ENCODE results near the gene CD63. TPM values are rescaled to one million over a fixed set of nuclear protein-coding genes. Genes with fewer than 3 reads are reported as not detected.

Gene CD63
- total and polyA plus RNA-seq, 7 experiments from 2014 or later = 43.2 to 216 (median 68.7) TPM

DNA sequence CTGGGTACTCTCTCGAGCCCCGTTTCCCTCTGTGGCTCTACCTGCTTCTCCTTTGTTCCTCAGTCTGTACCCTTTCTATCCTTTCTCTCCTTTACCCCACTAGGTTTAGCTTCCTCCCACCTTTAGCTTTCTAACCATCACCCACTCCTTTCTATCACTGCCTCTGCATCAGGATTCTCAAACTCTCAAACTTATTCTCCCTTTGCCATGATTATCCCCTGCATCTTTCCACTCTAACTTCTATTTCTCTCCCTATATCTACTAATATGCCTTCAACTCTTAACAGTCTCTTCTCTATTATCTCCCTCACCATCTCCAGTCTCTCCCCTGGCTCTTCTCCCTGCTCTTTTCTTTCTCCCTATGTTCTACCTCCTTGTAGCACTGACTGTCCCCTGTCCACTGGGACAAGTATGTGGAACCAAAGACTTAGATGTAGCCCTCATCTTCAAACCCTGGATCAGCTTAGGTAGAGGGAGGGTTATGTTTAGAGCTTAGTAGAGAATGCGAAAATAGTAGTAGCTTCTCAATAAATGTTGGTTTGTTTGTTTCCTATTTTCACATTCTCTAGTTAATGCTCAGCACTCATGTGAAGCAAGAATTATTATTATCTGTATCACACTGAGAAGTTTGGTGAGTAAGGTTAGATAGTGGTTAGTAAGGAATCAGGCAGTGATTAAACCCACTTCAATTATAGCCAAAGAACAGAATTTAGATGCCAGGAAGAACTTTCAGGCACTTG lies 17.5 kb upstream of the CD63 start:
- ChIA-PET CTCF (interaction anchor here (0.5 to 2.5 kb wide), 6 partner anchors 8 to 209 kb away, joined by 3 to 14 read pairs (median 3); partner anchors contain the start of gene BLOC1S1), POLR2A (interaction anchor here (0.6 to 1.0 kb wide), 4 partner anchors 10 to 305 kb away, joined by 3 read pairs; no protein-coding TSS in a partner anchor)
- Histone ChIP-seq H3K4me1 (ENCODE audit: control insufficient read depth in 2 of 2, insufficient read depth in 2 of 2, low read length in 2 of 2) (peaks cover 5 to 19% of the 10 kb centered on the region in 2 donors), H3K36me3 (ENCODE audit: control insufficient read depth in 2 of 3, insufficient read depth in 3 of 3, low read length in 3 of 3) (peaks cover 0 to 26% (median 3%) of the 10 kb centered on the region in 3 experiments), H3K27ac (ENCODE audit: low read depth, low read length) (peak overlapping the region; percentile 63), H3K27me3 (ENCODE audit: control insufficient read depth in 2 of 2, insufficient read depth in 2 of 2, low read length in 2 of 2) (no peaks in the 10 kb centered on the region), H3K4me3 (ENCODE audit: low read length) (no peak overlapping the region), H3K9me3 (ENCODE audit: control insufficient read depth in 2 of 3, low read length in 3 of 3) (no peaks in the 10 kb centered on the region)
- ATAC-seq (no peak), DNase-seq (no peak)
- Mint-ChIP-seq H3K4me1 (peaks cover 31 to 46% (median 43%) of the 10 kb centered on the region in 7 donors), H3K27ac (peak overlapping the region; percentile 13 to 78 (median 69)), H3K36me3 (peaks cover 0 to 9% (median 6%) of the 10 kb centered on the region in 5 donors), H3K27me3 (peaks cover 0 to 8% (median 0%) of the 10 kb centered on the region in 5 donors), H3K9me3 (no peaks in the 10 kb centered on the region), H3K4me3 (peak overlapping the region; percentile 5 to 96 (median 30))
- intact Hi-C loops (cut with micrococcal nuclease) = no loop called here

DNA sequence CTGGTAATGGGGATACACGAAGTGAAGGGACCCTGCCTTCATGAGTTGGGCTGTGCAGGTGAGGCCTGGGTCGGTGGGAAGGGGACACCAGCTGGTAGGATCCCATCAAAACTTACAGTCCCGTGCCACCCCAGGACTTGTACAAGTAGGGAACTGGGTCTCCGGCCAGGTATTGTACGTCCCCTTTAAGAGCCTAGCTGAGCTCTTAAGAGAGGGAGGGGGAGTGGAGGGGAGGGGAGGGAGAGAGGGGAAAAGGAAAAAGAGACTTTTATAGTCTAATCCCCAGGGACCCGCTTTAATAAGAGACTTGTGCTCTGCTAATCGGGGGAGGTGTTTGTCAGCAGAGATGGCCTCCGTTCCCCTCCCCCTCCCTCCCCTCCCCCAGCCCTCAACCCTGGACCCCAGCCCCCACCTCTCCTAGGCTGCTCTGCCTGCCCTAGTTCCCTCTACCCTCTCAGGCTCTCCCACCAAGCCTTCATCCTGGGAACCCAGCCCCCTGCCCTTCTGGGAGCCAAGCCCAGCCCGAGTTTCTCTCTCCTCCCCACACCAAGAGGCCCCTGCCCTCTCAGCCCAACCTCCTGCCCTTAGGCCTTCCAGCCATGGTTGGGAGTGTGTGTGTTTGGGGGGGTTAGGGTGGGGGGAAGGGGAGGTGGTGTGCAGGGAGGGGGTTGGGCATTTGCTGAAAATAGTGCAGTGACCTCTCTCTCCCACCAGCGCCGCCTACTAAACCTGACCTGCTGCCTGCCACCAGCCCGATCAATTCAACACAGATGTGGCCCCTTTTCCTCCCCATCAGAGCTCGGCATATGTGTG lies 16.8 kb upstream of the CD63 start:
- no peak for DNase-seq
- Histone ChIP-seq H3K27ac (ENCODE audit: low read depth, low read length) (peak overlapping the region; percentile 63), H3K36me3 (ENCODE audit: control insufficient read depth in 2 of 3, insufficient read depth in 3 of 3, low read length in 3 of 3) (peaks cover 0 to 18% (median 0%) of the 10 kb centered on the region in 3 experiments), H3K9me3 (ENCODE audit: control insufficient read depth in 2 of 3, low read length in 3 of 3) (no peaks in the 10 kb centered on the region), H3K4me3 (ENCODE audit: low read length) (no peak overlapping the region), H3K27me3 (ENCODE audit: control insufficient read depth in 2 of 2, insufficient read depth in 2 of 2, low read length in 2 of 2) (no peaks in the 10 kb centered on the region), H3K4me1 (ENCODE audit: control insufficient read depth in 2 of 2, insufficient read depth in 2 of 2, low read length in 2 of 2) (peaks cover 5 to 19% of the 10 kb centered on the region in 2 donors)
- ChIA-PET CTCF (interaction anchor here (0.5 to 1.1 kb wide), 4 partner anchors 11 to 194 kb away, joined by 3 to 5 read pairs (median 4); partner anchors contain the start of gene BLOC1S1), POLR2A (interaction anchor here (1.0 to 3.0 kb wide), 5 partner anchors 8 to 298 kb away, joined by 3 to 13 read pairs (median 5); partner anchors contain the start of gene RAB5B)
- ATAC-seq = no peak
- H3K4me1 Mint-ChIP-seq = peaks cover 31 to 46% (median 43%) of the 10 kb centered on the region in 7 donors
- intact Hi-C loops (cut with micrococcal nuclease) = no loop called here
- peaks cover 0 to 8% (median 0%) of the 10 kb centered on the region in 5 donors for H3K27me3 Mint-ChIP-seq
- peaks cover 0 to 6% (median 5%) of the 10 kb centered on the region in 5 donors for H3K36me3 Mint-ChIP-seq
- H3K27ac Mint-ChIP-seq = peak overlapping the region in 8 of 9 donors; percentile 67 to 87 (median 81)
- no peaks in the 10 kb centered on the region for H3K9me3 Mint-ChIP-seq
- peak overlapping the region; percentile 46 to 96 (median 93) for H3K4me3 Mint-ChIP-seq

DNA sequence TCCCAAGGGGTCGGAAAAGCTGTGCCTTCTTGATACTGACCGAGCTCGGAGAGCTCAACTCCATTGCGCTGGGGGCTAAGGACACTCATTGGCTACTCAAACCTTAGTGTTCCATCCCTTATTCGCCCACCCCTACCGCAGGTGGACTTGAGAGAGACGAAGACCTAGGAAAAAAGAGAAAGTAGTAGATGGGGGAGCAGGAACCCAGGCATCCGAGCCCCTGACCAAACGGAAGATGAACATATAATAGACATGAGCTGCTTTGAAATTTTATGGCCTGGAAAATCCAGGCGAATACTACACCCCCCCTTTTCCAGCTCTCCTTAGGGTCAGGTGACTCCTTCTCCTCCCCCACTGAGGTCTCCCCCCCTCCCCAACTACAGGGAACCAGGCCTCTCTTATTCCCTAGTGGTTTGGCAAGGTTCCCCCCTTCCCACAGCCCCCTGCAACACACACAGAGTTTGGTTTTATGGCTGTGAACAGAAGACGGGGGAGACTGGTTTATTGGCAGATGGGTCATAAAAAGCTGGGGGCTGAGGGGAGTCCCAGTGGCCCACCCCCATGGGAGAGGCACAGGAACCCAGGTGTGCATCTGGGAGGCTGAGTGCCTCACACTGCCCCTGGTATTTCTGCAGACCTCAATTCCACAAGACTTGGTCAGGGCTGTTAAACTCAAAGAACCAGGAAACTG lies 15.7 kb upstream of the CD63 start:
- ChIA-PET CTCF (interaction anchor here (0.5 to 1.3 kb wide), 4 partner anchors 12 to 195 kb away, joined by 3 to 4 read pairs (median 3); no protein-coding TSS in a partner anchor), POLR2A (interaction anchor here (0.8 to 3.0 kb wide), 10 partner anchors 9 to 299 kb away, joined by 3 to 13 read pairs (median 6); partner anchors contain the start of genes ORMDL2, RAB5B and SARNP)
- Mint-ChIP-seq H3K9me3 (no peaks in the 10 kb centered on the region), H3K4me3 (peak overlapping the region; percentile 90 to 96 (median 94)), H3K27me3 (peaks cover 0 to 8% (median 0%) of the 10 kb centered on the region in 5 donors), H3K36me3 (peaks cover 0 to 6% (median 5%) of the 10 kb centered on the region in 5 donors), H3K27ac (peak overlapping the region; percentile 30 to 87 (median 83)), H3K4me1 (peaks cover 31 to 46% (median 43%) of the 10 kb centered on the region in 7 donors)
- H3K27ac ChIP-seq (ENCODE audit: low read depth, low read length) = peak overlapping the region; percentile 63
- H3K4me3 ChIP-seq (ENCODE audit: low read length) = peak overlapping the region; percentile 78
- H3K4me1 ChIP-seq (ENCODE audit: control insufficient read depth in 2 of 2, insufficient read depth in 2 of 2, low read length in 2 of 2) = peaks cover 5 to 19% of the 10 kb centered on the region in 2 donors
- no peak for ATAC-seq
- H3K36me3 ChIP-seq (ENCODE audit: control insufficient read depth in 2 of 3, insufficient read depth in 3 of 3, low read length in 3 of 3) = peaks cover 0 to 8% (median 0%) of the 10 kb centered on the region in 3 experiments
- intact Hi-C loops (cut with micrococcal nuclease) = loop anchor here in 1 of 2 donors (1.0 kb wide), 1 partner anchor 73 kb away; the partner anchor contains the start of gene SARNP
- no peak for DNase-seq
- H3K27me3 ChIP-seq (ENCODE audit: control insufficient read depth in 2 of 2, insufficient read depth in 2 of 2, low read length in 2 of 2) = no peaks in the 10 kb centered on the region
- H3K9me3 ChIP-seq (ENCODE audit: control insufficient read depth in 2 of 3, low read length in 3 of 3) = no peaks in the 10 kb centered on the region

DNA sequence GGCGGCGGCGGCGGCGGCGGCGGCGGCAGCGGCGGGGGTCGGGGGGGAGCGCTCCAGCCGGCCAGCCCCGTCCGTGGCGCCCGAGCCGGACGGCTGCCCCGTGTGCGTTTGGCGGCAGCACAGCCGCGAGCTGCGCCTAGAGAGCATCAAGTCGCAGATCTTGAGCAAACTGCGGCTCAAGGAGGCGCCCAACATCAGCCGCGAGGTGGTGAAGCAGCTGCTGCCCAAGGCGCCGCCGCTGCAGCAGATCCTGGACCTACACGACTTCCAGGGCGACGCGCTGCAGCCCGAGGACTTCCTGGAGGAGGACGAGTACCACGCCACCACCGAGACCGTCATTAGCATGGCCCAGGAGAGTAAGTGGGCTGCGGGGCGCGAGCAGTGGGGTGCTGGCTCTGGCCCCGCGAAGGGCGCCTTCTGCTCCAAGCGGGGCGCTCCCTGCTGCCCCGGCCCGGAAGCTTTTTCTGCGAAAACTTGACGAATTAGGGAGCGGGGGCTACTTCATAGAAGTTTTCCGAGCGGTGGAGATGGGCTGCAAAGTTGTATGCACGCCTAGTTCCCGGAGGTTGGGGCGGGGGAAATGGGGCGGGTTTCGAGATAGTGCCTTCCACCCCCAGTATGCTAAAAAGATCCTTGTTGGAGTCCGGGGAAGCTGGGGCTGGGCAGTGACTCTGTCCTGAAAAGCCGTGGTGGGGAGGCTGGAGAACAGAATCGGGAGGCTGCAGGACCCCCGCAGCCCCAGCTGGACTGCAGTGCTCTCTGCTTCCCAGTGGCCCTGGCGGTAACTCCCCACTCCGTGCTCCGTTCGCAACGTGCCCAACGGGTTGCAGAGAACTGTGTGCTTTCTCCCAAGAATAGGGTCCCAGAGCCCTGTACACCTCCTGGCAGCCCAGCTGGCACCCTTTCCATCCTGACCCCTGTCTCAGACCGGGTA lies 14.9 kb upstream of the CD63 start:
- POLR2A ChIA-PET = interaction anchor here (0.6 to 3.0 kb wide), 21 partner anchors 8 to 595 kb away, joined by 3 to 13 read pairs (median 4); partner anchors contain the start of genes IL23A, ORMDL2, PYM1 and RAB5B

More for the DNA sequence above, 14.9 kb upstream of the CD63 start:
- Mint-ChIP-seq H3K9me3 (no peaks in the 10 kb centered on the region), H3K4me1 (peaks cover 27 to 50% (median 40%) of the 10 kb centered on the region in 7 donors), H3K27me3 (peaks cover 0 to 8% (median 0%) of the 10 kb centered on the region in 5 donors), H3K4me3 (peak overlapping the region; percentile 90 to 96 (median 94)), H3K27ac (peak overlapping the region; percentile 65 to 87 (median 83)), H3K36me3 (peaks cover 0 to 2% (median 0%) of the 10 kb centered on the region in 5 donors)
- Histone ChIP-seq H3K4me1 (ENCODE audit: control insufficient read depth in 2 of 2, insufficient read depth in 2 of 2, low read length in 2 of 2) (peaks cover 5 to 19% of the 10 kb centered on the region in 2 donors), H3K27me3 (ENCODE audit: control insufficient read depth in 2 of 2, insufficient read depth in 2 of 2, low read length in 2 of 2) (no peaks in the 10 kb centered on the region), H3K4me3 (ENCODE audit: low read length) (peak overlapping the region; percentile 78), H3K36me3 (ENCODE audit: control insufficient read depth in 2 of 3, insufficient read depth in 3 of 3, low read length in 3 of 3) (peaks cover 0 to 3% (median 0%) of the 10 kb centered on the region in 3 experiments), H3K9me3 (ENCODE audit: control insufficient read depth in 2 of 3, low read length in 3 of 3) (no peaks in the 10 kb centered on the region), H3K27ac (ENCODE audit: low read depth, low read length) (peak overlapping the region; percentile 63)
- peak in 7 of 9 donors; percentile 37 to 64 (median 47) for DNase-seq
- CTCF ChIA-PET = interaction anchor here (0.9 to 1.3 kb wide), 3 partner anchors 13 to 383 kb away, joined by 3 read pairs; no protein-coding TSS in a partner anchor
- intact Hi-C loops (cut with micrococcal nuclease) = loop anchor here (1.0 kb wide), 3 partner anchors 74 to 298 kb away; partner anchors contain the start of genes RPS26 (in 1 of the 2) and SARNP (in 1 of the 2)
- ATAC-seq = peak; percentile 64
